ENCODE results near the gene ARHGAP18.

Gene ARHGAP18

DNA sequence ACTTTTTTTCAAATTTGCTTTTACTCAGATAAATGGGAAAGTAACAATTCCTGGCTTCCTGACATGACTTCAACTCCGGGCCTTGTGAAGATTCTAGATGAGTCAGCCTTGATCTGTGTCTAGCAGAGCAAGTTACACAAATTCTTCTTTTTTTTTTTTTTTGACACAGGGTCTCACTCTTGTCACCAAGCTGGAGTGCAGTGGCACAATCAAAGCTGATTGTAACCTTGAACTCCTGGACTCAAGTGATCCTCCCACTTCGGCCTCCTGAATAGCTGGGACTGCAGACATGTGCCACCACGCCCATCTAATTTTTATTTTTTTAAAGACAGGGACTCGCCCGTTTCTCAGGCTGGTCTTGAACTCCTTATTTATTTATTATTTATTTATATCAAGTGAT is 7.3 kb upstream of the ARHGAP18 start:
- FAIRE-seq: no peak

- no peak for FAIRE-seq
Observed at GRCh38 chr6:129713806-129714333, 3.9 kb upstream of the ARHGAP18 start.

GRCh38 chr6:129711271-129711631 is 1.3 kb upstream of the ARHGAP18 start:
- FAIRE-seq: no peak

GRCh38 chr6:129710450-129711270 is 683 bp upstream of the ARHGAP18 start:
- FAIRE-seq: no peak

DNA sequence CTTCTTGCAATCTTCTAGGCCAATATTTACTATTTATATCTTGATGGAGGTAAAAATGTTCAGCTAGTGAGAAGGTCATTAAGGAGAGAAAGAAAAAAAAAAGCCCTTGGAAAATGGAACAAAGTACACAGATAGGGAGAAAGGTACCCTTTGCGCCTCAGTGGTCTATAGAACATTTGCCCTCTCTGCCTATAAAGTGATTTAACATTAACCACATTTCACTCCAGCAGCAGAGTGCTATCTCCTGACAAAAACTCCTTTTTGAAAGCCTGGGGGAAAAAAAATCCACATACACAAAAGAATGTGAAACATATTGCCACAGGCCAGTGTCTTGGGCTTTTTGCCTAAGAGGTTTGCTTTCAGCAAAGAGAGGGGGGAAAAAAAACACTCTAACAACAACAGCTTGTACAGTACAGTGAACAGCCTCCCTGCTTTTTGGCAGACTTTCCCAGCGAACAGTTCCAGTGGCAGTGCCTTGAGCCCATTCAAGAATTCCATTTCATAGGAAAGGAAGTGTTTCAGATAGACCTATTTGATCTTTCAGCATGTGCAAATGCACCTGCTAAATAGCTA is 695 bp downstream of the ARHGAP18 start:
- no peak for FAIRE-seq

DNA sequence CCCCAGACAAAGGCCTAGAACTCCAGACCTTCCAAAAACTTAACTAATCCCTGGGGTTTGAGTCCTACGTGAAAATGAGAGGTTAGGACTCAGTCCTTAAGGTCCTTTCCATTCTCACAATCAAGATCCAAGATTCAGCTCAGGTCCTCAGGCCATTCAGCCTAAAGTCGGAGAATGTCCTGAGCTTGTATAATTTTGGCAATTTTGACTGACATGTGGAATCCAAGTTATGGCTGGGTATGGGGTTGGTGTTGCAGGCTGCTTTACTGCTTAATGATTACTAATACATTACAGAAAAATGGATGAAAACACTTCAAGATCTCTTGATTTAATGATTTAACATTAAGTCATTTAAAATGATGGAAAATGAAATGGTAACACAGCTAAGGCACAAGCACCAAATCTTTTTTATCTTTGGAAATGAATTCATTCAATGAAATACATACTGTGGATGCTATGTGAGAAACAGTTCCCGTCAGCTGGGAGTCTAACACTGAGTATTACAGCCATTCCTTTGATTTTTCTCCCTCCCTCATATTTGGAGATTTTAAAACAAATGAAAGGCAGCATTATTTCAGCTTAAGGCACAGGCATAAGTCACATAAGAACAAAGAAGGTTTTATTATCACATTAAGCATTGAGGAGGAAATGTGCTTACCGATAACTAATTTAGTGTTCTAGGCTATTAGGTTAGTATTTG is 1.3 kb downstream of the ARHGAP18 start:
- FAIRE-seq: no peak

- no peak for FAIRE-seq
Observed at GRCh38 chr6:129707882-129708495, 2.0 kb downstream of the ARHGAP18 start.

GRCh38 chr6:129707028-129707427 is 2.9 kb downstream of the ARHGAP18 start:
- FAIRE-seq: no peak

DNA sequence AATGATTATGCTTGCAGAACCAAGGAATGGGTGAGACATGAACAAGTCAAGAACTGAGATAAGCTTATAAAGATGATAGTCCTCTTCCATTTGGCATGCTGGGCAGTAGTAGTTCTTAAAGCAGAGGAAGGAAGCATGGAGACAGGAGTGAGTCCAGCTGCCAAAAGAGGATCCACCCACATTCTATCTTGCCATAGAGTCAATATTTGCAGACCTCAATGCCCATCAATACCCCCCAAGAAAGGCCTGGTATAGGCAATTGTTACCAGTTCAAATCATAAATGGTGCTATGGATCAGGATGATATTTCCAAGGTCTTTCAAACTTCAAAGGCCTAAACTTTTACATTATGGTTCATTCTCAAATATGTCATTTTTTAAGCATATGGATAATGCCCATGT is 4.8 kb downstream of the ARHGAP18 start:
- FAIRE-seq: no peak

DNA sequence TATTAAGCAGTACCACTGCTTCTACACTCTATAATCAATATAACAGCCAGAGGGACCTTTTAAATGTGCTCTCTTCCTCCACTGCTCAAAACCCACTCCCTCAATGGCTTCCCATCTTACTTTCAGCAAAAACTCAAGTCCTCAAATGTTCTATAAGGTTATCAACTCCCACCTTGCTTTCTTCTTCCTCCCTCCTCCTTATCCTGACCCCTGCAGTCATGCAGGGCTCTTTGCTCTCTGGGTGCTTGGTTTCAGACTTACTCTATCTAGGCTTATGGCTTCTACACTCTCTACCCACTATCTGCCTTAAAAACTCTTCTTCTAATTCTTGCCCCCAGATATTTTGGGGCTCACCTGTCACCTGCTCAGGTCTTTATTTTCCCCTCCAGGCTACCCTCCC is 5.3 kb downstream of the ARHGAP18 start:
- no peak for FAIRE-seq

GRCh38 chr6:129701721-129702455 is 8.1 kb downstream of the ARHGAP18 start:
- FAIRE-seq: no peak

GRCh38 chr6:129700666-129701065 is 9.3 kb downstream of the ARHGAP18 start:
- FAIRE-seq: no peak

DNA sequence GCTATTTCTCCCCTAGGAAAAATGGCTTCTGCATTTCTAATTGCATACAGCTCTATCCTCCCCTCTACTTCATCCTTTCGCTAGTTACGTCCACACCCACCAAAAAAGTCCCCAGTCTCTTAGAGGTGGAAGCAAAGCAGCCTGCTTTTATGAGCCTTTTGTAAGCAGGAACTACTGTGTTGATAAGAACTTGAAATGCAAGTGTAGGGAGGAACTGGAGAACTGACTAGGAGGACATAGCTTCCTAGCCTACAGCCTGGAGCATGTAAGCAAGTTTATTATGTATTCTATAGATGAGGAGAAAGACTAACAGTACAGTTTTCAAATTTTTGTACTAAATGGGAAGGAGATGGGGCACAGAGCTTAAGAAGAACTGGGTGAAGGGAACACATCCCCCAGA is 10.3 kb downstream of the ARHGAP18 start:
- no peak for FAIRE-seq

- no peak for FAIRE-seq
Observed at GRCh38 chr6:129698430-129698829, 11.5 kb downstream of the ARHGAP18 start.

- FAIRE-seq: no peak
Observed at GRCh38 chr6:129697788-129698187, 12.2 kb downstream of the ARHGAP18 start.

DNA sequence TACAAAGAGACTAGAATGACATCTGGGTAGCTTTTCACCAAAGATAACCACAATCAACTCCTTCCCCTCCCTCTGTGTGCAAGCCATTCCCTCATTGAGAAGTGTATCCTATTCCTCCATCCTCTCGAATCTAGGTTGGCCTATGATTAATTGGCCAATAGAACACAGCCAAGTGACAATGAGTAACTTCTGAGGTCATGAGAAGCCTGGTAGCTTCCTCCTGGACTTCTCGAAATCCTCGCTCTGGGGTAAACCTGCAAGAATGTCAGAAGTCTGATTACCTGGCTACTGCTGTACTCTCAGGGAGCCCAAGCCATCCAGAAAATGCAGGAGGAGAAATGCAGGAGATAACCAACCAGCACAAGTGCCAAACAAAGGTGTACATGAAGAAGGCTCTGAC is 13.1 kb downstream of the ARHGAP18 start:
- no peak for FAIRE-seq

DNA sequence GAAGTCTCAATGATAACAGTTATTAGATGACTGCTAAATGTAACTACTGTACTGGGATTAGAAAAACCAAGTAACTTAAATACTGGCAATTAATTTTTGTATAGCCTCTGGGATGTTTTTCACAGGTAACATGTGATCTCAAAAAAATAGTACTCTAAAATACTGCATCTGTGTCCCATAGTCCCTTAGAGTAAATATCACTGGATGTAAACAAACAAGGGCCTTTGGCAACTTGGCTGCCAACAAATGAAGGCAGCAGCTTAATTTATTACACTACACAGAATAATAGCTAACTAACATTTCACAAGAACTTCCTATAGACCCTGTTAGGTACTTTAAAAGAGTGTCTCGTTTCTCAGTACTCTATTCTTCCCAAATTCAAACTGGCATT is 14.0 kb downstream of the ARHGAP18 start:
- no peak for FAIRE-seq

DNA sequence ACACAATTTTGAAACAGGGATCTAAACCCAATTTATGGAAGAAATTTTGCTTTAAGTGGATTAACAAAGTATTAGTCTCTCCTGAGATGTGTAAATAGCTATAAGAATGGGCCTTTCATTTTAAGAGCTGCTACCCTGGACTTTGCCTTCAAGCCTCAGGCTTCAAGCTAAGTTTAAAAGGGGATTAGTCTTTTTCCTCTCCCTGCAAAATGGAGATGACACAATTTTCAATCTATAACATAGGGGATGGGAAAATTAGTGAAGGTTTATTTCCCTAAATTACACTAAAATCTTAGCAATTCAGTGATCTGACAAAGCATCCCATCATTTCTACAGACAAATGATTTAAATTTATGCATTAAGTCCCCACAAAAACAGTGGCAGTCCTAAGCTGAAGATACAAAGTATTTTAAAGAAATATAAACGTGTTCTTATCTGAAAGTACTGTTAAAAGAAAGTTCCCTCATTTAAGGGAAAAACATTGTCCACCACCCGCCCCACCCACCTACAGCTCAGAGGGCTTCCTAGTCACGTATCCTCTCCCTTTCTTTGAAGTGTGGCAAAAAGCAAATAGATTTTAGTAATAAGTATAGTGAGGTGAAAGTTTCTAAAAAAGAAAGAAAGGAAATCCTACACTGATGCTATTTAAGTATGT is 14.5 kb downstream of the ARHGAP18 start:
- no peak for FAIRE-seq

- no peak for FAIRE-seq
Observed at GRCh38 chr6:129694036-129694435, 15.9 kb downstream of the ARHGAP18 start.

DNA sequence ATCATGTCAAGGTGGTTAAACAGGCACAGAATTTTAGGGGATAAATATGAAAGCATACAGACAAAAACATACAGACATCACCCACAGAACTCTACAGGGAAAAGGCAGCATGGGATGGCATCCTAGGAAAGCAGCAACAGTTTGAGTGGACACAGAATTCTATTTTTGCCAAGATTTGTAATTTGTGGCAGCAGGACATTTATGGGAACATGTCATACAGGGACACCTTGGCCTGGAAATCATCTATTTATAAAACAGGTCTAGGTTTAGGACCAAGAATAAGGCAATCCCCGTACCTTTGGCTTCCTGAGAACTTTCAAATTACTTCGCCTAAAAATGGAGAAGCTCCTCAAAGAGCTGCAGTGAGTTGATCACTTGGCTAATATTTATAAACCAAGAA is 17.5 kb downstream of the ARHGAP18 start:
- no peak for FAIRE-seq

GRCh38 chr6:129691709-129692108 is 18.3 kb downstream of the ARHGAP18 start:
- no peak for FAIRE-seq

DNA sequence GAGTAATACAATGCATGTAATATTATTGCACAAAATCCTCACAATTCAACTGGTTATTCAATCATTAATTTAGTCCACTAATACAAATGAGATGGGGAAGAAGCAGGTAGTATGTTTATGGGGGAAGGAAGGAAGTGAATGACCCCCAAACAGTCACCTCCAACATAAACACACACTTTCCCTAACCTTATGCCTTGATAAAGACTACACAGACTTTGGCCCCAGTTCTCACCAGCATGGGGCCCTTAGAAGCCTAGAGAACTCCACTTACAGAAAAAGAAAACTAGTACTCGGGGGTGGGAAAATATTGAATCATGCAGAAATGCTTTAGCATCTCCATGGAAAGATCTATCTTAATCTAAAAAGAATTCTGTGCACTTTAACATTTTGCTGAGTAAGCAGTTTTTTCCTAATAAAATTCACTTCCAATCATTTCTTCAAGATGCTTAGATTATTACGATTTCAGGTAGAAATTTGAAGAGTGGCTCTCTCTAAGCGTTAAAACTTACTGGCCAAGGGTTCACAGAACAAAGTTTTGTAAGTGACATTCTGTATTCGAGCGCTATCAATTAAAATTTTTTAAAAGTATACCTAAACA is 18.8 kb downstream of the ARHGAP18 start:
- no peak for FAIRE-seq

Measured in A204.1 (cell line).